CD4-positive, alpha-beta T cell treated with Interleukin-15 for 1 hour (primary cell): ENCODE results near the gene LINGO3.
A peak's percentile ranks its signal among the peaks of the same experiment; 100 is the strongest.
"Not testable (repeated sequence)": the region's sequence is repeated elsewhere in the genome, so short reads cannot be mapped to it uniquely, and the experiment has no call there.

ENCODE experiments used
- DNase-seq: peaks from one replicate; pipeline ENCODE4 v3.0.0-alpha.2; 2020

The LINGO3 gene

DNA sequence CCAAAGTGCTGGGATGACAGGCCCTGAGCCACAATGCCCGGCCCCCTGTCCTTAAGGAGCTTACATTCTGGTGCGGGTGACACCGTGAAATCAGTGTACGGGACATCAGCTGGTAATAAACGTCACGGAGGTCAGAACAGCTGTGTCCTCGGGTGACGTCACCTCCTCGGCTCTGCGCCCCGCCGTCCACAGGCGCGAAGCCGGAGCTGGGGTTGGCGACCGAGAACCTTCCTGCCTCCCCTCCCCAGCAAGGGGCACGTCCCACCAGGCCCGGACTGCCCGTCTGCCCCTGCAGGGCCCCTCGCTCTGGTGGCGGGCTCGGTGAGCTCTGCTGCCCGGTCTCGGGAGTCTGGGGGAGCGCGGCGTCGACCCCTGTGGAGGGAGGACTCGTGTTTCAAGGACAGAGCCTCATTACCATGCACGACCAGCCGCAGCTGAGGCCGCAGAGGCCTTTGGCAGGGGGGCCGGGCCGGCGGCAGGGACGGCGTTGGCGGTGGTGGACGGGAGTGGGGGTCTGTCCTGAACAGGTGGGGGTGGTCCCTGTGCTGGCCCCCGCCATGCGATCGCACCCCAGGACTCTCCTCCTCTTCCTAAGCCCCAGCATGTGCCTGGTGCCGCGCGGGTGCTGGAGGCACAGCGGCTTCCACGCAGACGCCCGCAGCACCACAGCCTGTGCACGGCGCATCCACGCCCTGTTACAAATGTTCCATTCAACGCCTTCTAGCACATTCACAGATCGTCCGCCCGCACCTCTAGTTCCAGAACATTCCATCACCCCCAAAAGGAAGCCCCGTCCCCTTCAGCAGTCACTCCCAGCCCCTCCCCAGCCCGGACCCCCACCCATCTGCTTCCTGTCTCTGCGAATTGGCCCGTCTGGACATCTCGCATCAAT, 5.4 kb downstream of the LINGO3 start:
- DNase-seq: peak; percentile 69

DNA sequence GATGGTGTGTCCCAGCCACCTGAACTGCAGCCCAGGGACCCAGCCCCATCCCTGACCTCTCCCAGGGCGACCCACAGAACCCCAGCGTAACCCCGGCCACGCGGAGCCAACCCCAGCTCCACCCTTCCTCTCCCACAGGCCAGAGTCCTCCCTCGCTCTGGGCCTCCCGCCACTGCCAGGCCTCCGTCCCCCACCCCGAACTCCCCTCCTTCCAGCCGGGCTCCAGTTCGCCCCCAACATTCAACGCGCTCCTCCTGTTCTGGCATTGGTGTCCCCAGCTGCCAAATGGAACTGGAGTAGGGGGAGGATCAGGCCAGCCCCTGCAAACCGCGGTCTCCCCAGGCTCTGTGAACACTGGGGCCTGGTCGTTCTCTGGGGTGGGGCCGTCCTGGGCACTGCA, 7.4 kb downstream of the LINGO3 start:
- DNase-seq: no peak

DNA sequence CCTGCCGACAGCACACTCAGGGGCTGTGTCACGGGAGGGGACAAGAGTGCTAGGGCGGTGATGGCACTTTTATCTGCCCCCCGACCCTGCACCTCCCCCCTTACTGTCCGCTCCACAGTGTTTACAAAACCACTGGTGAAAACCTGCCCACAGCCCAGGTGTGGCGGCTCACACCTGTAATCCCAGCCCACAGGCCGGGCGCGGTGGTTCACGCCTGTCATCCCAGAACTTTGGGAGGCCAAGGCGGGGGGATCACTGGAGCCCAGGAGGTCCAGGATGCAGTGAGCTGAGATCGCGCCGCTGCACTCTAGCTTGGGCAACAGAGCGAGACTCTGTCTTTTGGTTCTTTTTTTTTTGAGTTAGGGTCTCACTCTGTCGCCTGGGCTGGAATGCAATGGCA, 11.8 kb downstream of the LINGO3 start:
- no peak for DNase-seq

DNA sequence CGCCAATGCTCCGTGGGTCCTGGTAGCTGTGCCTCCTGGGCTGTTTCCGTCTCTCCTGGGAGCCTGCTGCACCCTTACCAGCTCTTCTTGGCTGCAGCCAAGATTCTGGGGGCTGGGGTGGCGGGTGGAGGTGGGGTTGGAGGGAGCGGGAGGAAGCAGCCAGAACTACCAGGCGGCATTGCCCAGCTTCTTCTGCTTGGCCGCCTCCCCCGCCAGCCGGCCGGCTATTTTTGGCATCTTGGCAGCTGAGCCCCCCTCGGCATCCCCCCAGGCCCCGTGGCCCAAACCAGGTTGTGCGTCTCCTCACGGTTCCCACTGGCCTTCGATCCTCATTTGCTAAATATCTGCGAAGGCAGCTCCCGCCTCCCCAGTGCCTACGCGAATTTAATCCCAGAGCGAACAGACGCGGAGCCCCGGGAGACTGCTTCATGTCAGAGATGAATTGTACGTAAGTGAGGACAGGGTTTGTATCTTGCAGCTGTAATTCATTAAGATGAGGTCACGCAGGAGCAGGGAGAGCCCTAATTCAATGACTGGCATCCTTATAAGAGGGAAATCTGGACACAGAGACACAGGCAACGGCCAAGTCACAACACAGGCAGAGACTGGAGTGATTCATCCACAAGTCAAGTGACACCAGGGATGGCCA, 13.1 kb downstream of the LINGO3 start:
- DNase-seq: no peak

DNA sequence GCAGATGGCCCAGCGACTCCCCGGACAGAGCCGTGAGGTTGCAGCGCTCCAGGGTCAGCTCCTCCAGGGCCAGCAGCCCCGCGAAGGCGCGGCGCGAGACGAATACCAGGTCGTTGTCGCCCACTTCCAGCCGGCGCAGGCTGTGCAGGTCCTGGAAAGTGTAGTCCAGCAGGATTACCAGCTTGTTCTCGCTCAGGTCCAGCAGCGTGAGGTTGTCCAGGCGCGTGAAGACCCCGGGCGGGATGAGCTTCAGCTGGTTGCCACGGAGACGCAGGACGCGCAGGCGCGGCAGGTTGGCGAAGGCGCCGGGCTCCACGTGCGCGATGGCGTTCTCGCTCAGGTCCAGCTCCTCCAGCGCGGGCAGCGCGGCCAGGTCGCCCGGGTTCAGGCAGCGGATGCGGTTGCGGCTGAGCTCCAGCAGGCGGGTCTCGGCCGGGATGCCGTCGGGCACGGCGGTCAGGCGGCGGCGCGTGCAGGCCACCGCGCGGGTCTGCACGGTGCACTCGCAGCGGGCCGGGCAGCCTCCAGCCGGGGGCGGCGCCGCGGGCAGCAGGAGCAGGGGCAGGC, 16.7 kb downstream of the LINGO3 start:
- no peak for DNase-seq

DNA sequence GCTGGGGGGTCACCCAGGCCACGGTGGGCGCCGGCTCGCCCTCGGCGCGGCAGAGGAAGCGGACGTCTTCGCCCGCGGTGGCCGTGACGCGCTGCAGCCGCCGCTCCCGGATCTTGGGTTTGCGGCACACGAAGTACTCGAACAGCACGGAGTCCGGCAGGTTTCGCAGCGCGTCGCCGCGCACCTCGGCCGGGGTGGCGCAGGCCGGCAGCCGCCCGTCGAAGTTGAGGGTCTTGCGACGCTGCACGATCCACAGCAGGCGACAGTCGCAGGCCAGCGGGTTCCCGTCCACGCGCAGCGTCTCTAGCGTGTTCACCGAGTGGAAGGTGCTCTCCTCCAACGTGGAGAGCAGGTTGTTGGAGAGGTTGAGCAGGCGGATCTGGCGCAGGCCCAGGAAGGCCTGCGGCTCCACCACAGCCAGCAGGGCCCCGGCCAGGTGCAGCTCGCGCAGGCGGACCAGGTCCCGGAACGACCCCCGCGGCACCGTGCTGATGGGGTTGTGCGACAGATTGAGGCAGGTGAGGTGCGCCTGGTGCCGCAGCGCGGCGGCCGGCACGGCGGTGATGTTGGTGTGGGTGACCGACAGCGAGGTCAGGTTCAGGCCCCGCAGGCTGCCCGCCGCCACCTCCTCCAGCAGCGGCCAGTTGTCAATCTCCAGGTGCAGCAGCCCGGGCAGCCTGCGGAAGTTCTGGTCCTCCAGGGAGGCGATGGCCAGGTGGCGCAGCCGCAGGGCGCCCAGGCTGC, 17.3 kb downstream of the LINGO3 start:
- no peak for DNase-seq

DNA sequence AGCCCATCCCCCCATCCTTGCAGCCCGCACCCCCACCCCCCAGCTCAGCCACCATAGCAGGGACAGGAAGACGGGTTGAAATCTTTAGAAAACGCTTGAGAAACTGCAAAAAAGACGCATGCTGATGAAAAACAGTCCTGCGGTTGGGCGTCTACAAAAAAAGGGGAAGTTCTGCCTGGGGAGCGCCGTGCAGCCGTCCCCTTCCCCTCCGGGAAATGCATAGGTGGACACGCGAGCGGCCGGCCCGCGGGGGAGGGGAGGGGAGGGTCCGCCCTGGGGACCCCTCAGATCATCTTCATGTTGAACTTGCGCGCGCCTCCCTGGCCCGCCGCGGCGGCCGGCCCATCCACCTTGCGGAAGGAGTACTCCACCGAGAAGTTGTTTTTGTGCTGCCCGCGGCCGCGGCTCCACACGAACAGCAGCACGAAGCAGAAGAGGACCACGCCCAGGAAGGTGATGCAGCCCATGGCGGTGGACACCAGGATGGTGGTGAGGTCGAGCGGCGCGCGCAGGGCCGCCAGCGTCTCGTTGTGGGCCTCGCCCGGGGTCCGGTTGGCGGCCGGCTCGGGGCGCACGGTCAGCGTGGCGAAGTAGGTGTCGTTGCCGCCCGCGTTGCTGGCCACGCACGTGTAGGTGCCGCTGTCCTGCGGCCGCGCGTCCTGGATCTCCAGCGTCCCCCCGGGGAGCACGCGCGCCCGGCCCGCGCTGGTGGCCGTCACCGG, 18.1 kb downstream of the LINGO3 start:
- peak; percentile 73 for DNase-seq

DNA sequence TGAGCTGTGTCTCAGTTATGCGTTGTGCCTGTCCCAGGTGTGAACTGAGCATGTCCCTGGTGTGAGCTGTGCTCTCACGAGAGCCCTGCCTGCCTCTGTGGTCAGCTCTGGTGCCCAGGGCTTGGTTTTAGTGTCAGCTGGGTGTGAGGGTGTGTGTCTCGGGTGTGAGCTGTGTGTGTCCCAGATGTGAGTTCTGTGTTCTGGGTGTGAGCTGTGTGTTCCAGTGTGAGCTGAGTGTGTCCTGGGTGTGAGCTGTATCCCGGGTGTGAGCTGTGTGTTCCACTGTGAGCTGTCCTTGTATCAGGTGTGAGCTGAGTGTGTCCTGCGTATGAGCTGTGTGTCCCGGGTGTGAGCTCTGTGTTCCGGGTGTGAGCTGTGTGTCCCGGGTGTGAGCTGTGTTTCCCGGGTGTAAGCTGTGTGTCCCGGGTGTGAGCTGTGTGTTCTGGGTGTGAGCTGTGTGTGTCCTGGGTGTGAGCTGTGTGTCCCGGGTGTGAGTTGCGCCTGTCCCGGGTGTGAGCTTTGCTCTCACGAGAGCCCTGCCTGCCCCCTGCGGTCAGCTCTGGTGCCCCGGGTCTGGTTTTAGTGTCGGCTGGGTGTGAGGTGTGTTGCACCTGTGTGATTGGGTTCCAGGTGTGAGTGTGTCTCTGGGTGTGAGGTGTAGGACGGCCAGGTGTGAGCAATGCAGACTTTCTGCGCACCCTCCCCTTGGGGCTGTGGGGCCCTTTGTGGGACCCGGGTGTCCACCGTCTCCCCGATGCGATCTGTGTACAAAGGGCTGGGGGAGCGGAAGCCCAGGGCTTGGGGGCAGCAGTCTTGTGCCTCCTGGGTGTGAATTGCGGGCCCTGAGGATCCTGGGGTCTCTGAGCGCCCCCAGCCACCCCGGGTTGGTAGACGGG, 18.9 kb downstream of the LINGO3 start:
- no peak for DNase-seq

DNA sequence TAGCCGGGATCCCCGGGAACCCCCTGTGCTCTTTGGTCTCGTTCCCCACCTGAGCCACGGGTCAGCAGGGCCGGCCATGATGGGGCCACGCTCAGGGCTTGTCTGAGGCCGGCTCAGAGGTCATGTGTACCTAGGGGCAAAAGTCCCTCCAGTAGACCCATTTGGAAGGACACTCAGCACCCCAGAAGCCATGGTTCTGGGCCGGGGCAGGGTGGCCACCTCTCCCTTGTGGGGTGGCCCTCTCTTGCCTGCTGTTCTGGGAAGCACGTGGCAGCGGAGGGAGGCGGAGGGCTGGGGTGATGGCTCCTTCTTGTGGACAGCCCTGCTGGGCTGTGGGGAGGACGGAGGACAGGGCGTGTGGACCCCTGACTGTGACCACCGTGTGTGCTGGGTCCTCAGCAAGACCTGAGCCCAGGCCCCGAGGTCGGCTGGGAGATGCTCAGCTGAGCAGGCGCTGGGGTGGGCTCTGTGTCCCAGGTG, 19.6 kb downstream of the LINGO3 start:
- no peak for DNase-seq

DNA sequence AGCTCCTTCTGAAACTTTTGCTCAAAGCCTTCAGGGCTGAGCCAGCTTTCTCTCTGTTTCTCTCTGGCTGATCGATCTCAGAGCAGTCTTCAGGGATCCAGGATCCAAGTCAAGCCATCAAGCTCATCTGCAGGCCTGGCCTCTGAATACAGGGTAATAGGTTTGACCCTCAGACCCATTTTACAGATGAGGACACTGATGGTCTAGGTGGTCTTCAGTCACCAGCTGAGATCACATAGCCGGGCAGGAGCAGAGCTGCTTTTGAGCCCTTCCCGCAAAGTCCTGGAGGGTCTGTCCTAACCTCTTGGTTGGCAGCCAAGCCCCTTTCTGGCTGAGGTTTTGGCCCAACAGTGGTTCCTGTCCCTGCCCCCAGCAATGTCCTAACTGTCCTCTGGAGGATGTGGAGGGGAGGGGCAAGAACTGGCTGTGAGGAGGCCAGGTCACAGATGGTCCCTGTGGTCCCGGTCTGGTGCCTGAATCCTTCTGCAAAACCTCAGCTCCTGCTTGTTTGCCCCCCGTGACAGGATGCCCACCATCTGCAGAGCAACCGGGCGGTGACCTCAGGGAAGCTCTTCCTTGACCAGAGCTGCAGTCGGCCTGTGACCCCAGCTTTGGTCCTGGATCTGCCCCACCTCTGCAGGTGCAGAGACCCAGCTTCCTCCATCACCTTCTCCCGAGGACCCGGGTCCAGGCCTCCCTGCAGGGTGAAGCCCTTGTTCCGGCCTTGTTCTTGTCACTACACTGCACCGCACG, 20.2 kb downstream of the LINGO3 start:
- DNase-seq: no peak

DNA sequence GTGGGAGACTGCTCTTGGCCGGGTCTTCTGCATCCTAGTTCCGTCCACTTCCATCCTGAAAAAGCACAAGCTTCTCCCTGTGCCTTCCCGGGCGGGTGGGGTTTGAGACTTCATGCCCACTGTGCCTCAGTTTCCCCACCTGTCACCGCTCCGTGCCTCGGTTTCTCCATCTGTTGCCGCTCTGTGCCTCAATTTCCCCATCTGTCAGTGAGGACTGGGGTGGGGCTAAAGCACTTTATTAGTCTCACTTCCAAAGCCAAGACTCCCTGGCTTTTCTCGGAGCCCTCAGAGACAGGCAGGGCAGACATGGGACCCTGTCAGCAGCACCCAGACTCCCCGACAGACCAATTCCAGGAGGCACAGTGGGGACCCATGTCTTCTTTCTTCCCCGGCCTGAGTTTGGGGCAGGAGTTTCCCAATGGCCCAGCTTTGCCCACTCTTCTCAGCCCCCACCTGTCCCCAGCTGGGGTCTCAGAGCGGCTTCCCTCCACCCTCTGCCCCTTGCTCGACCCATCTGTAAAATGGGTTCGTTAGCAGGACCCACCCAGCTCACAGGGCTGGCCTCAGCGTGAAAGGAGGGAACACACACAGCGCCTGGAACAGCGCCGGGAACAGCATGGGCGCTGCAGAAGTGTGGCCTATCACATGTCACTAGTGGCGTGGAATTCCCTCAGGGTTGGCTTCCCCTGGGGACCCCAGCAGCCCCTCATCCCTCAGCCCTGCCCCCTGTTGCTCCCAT, 21.4 kb downstream of the LINGO3 start:
- DNase-seq: no peak

DNA sequence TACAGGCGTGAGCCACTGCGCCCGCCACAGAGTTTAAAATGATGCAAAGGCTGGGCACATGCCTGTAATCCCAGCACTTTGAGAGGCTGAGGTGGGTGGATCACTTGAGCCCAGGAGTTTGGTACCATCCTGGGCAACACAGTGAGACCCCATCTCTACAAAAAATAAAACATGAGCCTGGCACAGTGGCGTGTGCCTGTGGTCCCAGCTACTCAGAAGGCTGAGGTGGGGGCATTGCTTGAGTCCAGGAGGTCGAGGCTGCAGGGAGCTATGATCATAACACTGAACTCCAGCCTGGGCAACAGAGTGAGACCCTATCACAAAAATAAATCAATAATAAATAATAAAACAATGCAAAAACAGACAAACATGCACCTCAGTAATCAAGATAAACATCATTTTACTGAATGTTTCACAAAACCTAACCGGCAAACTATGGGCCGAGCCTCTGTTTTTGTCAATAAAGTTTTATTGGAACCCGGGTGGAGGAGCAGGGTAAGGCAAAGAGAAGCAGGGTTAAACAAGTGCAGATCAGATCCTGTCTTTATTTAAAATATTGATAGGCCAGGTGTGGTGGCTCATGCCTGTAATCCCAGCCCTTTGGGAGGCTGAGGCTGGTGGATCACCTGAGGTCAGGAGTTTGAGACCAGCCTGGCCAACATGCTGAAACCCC, 24.0 kb downstream of the LINGO3 start:
- DNase-seq: no peak

DNA sequence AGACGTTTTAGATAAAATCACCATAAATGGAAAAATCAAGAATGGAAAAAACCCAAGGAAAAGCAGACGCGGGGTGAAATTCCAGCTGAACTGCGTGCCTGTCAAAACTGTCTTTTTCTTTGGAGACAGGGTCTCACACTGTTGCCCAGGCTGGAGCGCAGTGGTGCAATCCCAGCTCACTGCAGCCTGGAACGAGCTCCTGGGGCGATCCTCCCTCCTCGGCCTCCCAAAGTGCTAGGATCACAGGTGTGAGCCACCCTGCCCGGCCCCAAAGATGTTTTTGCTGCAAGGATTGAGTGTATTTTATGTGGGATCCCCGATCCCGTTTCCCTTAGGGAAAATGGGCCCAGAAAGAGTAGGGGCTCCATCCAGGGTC, 25.1 kb downstream of the LINGO3 start:
- no peak for DNase-seq

DNA sequence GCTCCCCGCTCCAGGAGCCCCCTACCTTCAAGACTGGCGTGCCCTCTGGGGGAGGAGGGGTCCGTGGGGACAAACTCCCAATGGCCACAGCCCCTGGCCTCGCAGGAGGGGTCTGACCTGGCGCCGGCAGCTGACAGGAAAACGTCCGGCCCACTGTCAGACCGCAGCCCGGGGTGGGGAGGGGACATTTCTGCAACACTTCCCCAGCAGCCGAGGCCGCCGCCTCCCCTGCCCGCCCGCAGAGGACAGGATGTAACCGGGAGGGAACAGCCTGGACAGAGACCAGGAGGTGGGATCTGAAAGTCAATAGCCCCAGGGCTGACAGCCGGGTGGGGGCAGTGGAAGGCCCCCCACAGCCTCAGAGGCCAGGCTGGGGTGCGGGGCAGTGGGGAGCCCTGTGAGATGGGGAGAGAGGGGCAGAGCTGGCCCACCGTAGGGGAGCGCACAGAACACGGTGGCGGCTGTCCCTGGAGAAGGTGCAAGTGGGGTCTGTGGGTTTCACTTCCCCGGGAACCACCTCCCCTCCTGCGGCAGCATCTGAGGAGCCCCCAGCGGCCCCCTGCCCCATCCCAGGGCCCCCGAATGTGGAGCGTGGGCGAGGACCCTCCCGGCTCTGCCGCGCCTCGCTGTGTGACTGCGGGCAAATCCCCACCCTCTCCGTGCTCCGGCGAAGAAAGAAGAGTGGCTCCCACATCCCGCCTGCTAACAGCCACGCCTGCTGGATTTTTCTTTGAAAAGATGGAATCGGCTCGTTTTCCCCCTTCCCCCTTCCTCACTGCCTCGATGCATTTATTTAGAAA, 25.7 kb downstream of the LINGO3 start, which contains the start of gene PEAK3:
Gene PEAK3, minus strand, starts transcription at position 114 of the 800 bp plus-strand sequence. CDS start 1,244 bp downstream, outside the sequence.
- peak; percentile 58 for DNase-seq

DNA sequence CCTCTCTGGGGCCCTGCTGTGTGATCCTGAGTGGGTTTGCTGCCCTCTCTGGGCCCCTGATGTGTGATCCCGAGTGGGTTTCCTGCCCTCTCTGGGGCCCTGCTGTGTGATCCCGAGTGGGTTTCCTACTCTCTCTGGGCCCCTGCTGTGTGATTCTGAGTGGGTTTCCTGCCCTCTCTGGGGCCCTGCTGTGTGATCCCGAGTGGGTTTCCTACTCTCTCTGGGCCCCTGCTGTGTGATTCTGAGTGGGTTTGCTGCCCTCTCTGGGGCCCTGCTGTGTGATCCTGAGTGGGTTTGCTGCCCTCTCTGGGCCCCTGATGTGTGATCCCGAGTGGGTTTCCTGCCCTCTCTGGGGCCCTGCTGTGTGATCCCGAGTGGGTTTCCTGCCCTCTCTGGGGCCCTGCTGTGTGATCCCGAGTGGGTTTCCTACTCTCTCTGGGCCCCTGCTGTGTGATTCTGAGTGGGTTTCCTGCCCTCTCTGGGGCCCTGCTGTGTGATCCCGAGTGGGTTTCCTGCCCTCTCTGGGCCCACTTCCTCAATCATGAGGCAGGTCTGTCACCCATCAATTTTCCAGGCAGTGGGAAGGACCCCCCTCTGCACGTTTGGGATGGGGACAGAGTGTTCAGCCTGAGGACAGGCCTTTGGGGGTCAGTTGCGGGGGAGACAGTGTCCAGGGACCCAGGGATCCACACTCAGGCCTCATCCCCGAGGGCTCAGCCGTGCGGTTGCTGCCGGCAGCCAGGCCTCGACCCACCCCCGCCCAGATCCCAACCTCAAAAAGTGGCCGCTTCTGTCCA, 26.5 kb downstream of the LINGO3 start:
- not testable (repeated sequence) for DNase-seq

DNA sequence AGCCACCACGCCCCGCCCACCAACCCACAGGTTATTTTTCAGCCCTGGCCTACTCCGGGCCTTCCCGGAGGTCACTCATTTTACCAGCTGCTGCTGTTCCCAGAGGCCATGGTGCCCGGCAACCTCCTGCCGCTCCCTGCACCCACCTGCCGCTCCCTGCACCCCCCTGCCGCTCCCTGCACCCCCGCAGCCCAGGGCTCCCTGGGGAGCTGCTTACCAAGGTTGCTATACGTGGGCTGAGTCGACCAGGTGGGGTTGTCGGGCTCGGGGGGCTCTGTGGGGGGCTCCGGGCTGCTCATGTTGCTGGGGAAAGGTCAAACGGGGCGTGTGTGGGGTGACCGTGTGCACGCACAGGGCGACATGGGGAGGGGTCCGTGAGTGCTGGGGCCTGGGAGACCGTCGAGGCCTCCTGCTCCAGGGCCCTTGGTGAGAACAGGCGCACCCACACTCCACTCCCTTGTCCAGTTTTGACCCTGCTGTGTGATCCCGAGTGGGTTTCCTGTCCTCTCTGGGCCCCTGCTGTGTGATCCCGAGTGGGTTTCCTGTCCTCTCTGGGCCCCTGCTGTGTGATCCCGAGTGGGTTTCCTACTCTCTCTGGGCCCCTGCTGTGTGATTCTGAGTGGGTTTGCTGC, 27.2 kb downstream of the LINGO3 start:
- DNase-seq: no peak
